GM19452 (cell line): ENCODE results near the gene SLC24A3.

Experiments used
- ATAC-seq: cut with Tn5 transposase; IDR thresholded peaks from one replicate; pipeline ENCODE4 v1.9.1; 2021; ENCODE audit not compliant: unreplicated experiment

Gene SLC24A3

GRCh38 chr20:19380211-19380610 is 167.8 kb downstream of the SLC24A3 start:
- ATAC-seq: no peak

- no peak for ATAC-seq
Observed at GRCh38 chr20:19381947-19382346, 169.5 kb downstream of the SLC24A3 start.

GRCh38 chr20:19382386-19383340 is 170.2 kb downstream of the SLC24A3 start:
- no peak for ATAC-seq

- ATAC-seq: no peak
Observed at GRCh38 chr20:19384940-19385339, 172.5 kb downstream of the SLC24A3 start.

- ATAC-seq: no peak
Observed at GRCh38 chr20:19387251-19387650, 174.8 kb downstream of the SLC24A3 start.

- ATAC-seq: no peak
Observed at GRCh38 chr20:19392344-19393130, 180.1 kb downstream of the SLC24A3 start.

- ATAC-seq: no peak
Observed at GRCh38 chr20:19396460-19397081, 184.1 kb downstream of the SLC24A3 start.

GRCh38 chr20:19397226-19397625 is 184.8 kb downstream of the SLC24A3 start:
- ATAC-seq: no peak

- no peak for ATAC-seq
Observed at GRCh38 chr20:19397666-19398065, 185.2 kb downstream of the SLC24A3 start.

GRCh38 chr20:19401096-19401495 is 188.7 kb downstream of the SLC24A3 start:
- no peak for ATAC-seq

- ATAC-seq: no peak
Observed at GRCh38 chr20:19403549-19403948, 191.1 kb downstream of the SLC24A3 start.

- no peak for ATAC-seq
Observed at GRCh38 chr20:19404826-19405225, 192.4 kb downstream of the SLC24A3 start.

GRCh38 chr20:19405958-19406357 is 193.5 kb downstream of the SLC24A3 start:
- ATAC-seq: no peak

- no peak for ATAC-seq
Observed at GRCh38 chr20:19406381-19406780, 193.9 kb downstream of the SLC24A3 start.

- ATAC-seq: no peak
Observed at GRCh38 chr20:19407196-19407595, 194.8 kb downstream of the SLC24A3 start.

GRCh38 chr20:19407736-19408135 is 195.3 kb downstream of the SLC24A3 start:
- ATAC-seq: no peak

GRCh38 chr20:19408971-19409370 is 196.5 kb downstream of the SLC24A3 start:
- ATAC-seq: no peak

- no peak for ATAC-seq
Observed at GRCh38 chr20:19411811-19412210, 199.4 kb downstream of the SLC24A3 start.

- no peak for ATAC-seq
Observed at GRCh38 chr20:19412254-19412653, 199.8 kb downstream of the SLC24A3 start.

GRCh38 chr20:19414600-19414999 is 202.2 kb downstream of the SLC24A3 start:
- no peak for ATAC-seq

GRCh38 chr20:19415786-19416185 is 203.3 kb downstream of the SLC24A3 start:
- no peak for ATAC-seq
